GM19372 (cell line): ENCODE data around the gene APMAP.
"Not testable (repeated sequence)": the region's sequence is repeated elsewhere in the genome, so short reads cannot be mapped to it uniquely, and the experiment has no call there.

Experiments used
- ATAC-seq: cut with Tn5 transposase; IDR thresholded peaks from one replicate; pipeline ENCODE4 v1.9.1; 2021; ENCODE audit warnings: mild to moderate bottlenecking, low read depth, moderate library complexity; ENCODE audit not compliant: unreplicated experiment

Gene APMAP

GRCh38 chr20:25008388-25009217, 16.1 kb upstream of the APMAP start:
- ATAC-seq, result no peak

- ATAC-seq, result no peak
Observed at GRCh38 chr20:25007491-25008305, 15.1 kb upstream of the APMAP start.

DNA sequence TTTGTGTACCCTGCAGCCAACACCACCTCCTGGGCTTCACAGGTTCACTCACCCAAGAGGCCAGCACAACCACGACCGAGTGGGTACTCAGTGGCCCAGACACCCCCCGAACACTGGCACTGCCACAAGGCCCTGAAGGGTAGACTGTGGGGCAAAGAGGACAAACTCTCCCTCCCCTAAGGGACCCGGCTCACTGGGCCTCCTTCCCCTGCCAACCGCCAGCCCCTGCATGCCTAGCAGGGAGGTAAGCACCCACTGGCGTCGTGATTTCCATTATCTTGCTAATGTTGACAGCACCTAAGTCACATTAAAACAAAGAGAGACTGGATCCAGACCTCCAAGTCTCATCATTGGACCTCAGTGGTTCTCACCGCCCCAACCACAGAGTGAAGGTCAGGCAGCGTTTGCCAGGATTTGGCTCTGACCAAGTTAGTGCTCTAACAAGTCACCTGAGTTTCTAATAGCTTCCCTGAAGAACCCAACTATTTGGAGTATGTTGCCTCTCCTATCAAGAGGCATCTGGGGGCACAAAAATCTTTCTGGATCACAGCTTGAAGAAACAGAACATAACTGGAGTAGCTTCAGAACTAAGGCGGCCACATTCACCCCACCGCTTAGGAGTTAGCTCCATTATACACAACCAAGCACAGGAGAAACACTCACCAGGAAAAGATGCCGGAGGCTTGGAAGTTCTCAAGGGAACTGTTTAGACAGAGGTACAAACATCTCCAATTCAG, 14.0 kb upstream of the APMAP start:
- ATAC-seq, result no peak

- ATAC-seq, result no peak
Observed at GRCh38 chr20:25005661-25006060, 13.1 kb upstream of the APMAP start.

- no peak for ATAC-seq
Observed at GRCh38 chr20:25005220-25005619, 12.7 kb upstream of the APMAP start.

- ATAC-seq, result no peak
Observed at GRCh38 chr20:25003002-25003401, 10.5 kb upstream of the APMAP start.

DNA sequence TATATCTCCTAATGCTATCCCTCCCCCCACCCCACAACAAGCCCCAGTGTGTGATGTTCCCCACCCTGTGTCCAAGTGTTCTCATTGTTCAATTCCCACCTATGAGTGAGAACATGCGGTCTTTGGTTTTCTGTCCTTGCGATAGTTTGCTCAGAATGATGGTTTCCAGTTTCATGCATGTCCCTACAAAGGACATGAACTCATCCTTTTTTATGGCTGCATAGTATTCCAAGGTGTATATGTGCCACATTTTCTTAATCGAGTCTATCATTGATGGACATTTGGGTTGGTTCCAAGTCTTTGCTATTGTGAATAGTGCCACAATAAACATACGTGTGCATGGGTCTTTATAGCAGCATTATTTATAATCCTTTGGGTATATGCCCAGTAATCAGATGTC, 8.8 kb upstream of the APMAP start:
- not testable (repeated sequence) for ATAC-seq

- ATAC-seq, result no peak
Observed at GRCh38 chr20:25000268-25000801, 7.8 kb upstream of the APMAP start.

GRCh38 chr20:24999568-24999967, 7.0 kb upstream of the APMAP start:
- ATAC-seq, result no peak

DNA sequence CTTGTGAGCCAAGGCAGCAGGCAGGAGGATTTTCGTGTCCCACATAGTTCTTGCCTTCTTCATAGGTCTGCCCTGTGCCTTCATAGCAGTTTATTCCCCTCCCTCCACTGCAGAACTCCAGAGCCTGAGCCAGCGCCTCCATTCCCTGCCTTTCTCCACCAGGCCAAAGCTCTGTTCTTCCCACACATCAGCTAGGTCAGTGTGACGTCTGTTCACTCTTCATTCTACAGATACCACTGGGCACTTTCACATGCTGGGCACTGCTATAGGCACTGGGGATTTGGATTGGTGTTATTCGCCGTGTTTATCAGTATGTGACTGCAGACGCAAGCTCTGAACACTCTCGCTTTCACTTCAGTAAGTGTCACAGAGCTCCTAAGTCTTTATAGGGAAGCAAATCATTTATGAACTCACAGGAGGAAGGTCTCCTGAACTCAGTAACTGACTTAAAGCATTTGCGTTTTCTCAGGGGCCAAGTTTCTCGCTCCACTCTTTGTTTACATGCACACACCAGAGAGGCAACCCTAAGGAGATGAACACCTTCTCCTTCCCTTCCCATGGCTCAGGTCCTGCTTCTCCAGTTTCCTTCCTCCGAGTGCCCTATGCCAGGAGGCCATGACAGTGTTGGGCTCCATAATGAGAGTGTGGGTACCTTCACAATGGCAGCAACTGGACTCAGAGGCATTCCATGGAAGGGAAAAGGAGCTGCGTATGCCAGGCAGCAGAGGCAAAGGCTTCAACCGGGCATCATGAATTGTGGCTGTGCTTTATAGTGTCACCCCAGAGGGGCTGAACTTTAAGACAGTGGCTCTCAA, 6.3 kb upstream of the APMAP start:
- no peak for ATAC-seq

DNA sequence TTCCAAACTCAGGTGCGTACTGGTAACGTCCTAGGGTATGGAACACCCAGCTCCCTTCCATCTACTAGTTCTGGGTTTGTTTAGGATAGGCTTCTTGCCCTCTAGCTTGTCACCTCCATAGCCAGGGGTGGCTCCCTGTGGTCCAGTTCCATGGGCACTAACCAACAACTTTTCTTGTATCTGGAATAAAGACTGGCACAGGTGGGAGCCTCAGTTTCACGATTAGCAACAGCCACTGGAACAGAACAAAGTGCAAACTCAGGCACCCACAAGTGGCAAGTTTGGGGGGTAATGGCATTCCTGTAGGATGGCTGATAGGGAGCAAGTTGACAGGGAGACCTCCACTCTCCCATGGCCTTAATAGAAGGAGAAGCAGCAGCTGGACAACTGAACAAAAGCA, 5.6 kb upstream of the APMAP start:
- no peak for ATAC-seq

GRCh38 chr20:24996449-24997377, 4.2 kb upstream of the APMAP start:
- ATAC-seq, result no peak

GRCh38 chr20:24995741-24996448, 3.3 kb upstream of the APMAP start:
- ATAC-seq, result no peak

- no peak for ATAC-seq
Observed at GRCh38 chr20:24994470-24995368, 2.2 kb upstream of the APMAP start.

DNA sequence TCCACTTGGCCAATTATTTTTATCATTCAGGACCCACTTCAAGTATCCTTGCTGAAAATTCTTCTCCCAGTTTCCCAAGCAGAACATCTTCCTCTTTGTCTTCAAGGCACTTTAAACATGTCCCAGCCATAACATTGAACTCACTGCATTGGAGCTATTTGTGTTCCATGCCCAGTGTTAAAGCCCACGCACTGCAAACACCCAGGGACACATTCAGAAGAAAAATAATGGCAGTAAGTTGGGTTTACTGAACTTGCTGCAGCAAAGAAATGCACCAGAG, 1.6 kb upstream of the APMAP start:
- ATAC-seq, result no peak

DNA sequence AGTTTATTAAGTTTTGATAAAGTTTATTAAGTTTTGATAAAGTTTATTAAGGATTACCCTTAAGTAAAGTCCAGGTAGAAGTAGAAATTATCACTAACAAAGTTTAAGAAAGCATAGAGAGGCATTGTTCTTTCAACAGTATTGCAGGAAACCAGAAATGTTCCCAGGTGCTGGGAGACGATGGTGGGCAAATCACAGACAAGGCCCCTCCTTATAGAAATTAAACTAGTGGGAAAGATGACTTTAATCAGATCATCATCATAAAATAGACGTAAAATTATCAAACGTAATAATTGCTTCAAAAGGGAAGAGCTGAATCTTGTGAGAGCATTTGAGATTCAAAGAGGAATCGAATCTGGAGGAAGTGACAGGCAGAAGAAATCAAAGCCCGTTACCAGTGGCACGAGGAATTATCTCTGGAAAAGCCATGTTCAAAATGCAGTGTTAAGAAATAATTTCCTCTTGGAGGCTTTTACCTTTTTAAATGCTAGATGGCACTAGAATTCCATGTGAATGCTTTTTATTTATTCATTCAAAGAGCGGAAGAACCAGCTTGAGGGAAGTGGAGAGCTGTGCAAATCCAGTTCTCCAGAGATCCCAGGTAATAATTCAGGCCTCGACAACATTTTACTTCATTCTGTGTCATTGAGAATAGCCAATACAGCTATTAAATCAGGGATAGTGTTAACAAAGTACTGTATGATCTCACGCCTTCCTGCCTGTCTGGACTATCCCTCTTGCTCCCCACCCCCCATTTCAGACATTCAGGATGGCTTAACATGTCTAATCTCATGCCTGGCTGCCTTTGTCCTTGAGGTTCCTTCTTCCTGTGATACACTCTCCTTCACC, 1.0 kb upstream of the APMAP start:
- no peak for ATAC-seq
